HG02623 (cell line): Measurements from ENCODE around the gene F2R.
"Not testable (repeated sequence)": the region's sequence is repeated elsewhere in the genome, so short reads cannot be mapped to it uniquely, and the experiment has no call there.

Source experiments
- ATAC-seq: cut with Tn5 transposase; IDR thresholded peaks from one replicate; pipeline ENCODE4 v1.9.1; 2021; ENCODE audit warnings: moderate library complexity; ENCODE audit not compliant: unreplicated experiment

The F2R gene

DNA sequence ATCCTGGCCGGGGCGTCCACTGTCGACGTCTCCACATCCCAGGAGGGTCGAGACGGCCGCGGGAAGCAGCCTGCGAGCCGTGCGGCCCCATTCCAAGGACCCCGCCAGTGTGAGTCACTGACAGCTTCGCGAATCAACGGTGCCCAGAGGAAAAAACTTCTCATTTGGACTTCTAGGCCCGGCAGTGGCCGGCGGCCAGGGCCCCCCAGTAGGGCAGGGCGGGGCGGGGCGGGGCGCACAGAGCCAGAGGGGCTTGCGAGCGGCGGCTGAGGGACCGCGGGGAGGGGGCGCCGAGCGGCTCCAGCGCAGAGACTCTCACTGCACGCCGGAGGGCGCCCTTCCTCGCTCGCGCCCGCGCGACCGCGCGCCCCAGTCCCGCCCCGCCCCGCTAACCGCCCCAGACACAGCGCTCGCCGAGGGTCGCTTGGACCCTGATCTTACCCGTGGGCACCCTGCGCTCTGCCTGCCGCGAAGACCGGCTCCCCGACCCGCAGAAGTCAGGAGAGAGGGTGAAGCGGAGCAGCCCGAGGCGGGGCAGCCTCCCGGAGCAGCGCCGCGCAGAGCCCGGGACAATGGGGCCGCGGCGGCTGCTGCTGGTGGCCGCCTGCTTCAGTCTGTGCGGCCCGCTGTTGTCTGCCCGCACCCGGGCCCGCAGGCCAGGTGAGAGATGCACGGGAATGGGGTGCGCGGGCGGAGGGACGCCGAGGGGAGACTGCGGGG, at the start of gene F2R:
Gene F2R, plus strand, starts transcription at position 391 of the 720 bp plus-strand sequence. Its CDS starts 182 bp downstream, at position 573.
- peak; percentile 52 for ATAC-seq

DNA sequence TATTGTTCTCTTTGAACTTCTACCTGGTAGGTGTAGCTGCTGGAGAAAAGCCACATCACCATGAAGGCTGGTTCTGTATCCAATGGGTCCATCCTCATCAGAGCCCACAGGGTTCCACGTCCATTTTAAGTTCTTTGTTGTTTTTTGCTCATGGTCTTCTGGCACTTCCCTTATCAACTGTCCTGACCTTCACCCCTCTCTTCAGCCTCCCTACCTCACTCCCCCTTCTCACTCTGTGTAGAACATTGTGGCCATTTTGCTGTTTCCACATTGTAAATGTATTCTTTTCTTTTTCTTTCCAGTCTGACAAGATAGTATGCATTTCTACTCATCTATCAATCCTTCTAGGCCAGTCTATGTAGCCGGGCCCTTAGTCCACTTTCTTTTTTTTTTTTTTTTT, 48.4 kb upstream of the F2R start:
- no peak for ATAC-seq

DNA sequence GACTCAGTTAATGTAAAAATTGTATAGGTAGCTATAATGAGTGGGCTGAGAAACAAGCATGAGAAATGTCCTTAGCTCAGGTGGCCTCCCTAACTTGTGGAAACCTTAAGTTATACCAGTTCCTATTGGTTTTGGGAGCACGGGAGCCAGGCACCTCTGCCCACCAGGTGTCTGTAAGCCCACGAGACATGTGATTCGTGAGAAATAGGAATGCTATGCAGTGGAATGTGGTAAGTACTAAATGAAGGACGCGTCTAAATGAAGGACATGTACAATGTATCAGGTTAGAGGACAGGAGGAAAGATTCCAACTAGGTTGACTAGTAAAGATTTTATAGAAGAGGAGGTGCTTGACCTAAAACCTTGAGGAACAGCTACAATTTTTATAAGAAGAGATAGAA, 46.7 kb upstream of the F2R start:
- no peak for ATAC-seq

DNA sequence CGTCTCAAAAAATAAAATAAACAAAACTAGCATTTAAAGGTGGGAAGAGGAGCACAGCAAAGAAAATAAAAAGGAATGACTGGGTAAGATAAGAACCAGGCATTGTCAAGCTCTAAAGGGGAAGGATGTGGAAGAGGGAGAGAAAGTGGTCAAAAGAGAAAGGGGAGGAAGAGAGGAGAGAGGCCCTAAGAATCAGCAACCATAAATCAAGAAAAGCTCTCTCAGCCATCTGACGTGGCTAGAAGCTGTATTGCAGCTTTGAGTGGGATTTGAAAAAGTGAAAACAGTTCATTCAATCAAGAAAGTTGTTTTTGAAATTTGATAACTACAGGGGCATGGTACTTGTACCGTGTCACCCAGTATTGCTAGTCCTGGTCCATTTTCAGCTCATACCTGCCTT, 45.4 kb upstream of the F2R start:
- ATAC-seq: no peak

DNA sequence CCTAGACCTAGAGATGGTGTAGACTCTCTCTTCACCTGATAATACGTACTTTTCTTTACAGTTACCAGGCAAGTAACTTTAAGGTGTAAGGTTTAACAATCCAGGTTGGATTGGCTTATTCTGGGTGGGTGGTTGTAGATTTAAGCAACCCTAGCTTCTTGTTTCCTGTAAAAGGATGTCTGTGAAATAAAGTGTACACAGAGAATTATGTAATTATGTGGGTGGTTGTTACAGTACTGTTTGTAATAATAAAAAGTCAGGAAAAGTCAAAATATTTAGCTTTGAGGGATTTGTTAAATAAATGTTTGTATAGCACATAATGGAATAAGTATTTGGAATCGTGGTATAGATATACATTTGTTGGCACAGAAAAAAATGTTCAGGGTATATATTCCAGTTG, 43.7 kb upstream of the F2R start:
- no peak for ATAC-seq

DNA sequence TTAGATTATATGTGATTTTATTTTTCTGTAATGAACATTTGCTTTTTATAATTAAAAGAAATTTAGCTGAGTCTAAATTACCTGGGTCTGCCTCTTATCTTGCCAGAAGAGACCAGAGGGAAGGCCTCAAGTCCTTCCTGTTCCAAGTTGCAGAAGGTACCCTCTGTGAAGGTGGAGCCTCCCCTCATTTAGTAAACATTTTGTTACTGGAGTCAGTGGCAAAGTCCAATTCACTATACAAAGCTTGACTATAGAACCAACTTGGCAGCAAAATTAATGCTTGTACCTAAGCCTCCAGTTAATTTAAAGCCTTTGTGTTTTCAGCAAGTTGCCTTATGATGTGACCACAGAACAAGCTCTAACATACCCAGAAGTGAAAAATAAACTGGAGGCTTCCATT, 42.8 kb upstream of the F2R start:
- no peak for ATAC-seq

DNA sequence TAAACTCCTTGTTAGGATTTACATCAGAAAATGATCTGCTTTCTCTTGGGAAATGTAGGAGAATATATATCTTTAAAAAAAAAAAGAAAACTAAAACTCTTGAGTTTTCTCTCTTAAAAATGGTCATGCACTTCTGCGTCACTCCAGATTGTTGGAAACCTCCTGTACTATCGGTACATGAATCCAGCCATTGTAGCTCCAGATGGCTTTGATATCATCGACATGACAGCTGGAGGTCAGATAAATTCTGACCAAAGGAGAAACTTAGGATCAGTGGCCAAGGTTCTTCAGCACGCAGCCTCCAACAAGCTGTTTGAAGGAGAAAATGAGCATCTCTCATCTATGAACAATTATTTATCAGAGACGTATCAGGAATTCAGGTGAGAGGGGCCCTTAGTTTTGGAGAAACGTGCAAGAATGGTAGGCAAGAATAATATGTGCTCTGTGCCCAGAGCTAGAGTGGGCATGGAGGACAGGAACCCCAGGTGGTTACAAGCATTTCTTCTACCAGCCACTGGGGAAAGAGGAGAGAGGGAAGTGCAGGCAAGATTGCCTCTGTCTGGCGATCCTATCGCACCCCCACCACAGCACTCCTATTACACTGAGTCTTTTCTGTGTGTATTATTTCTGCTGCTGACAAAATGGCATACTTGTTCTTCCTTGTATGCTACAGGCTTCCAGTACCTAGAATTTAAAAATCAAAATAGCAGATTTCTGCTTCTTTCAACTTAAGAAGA, 41.4 kb upstream of the F2R start:
- ATAC-seq: no peak

DNA sequence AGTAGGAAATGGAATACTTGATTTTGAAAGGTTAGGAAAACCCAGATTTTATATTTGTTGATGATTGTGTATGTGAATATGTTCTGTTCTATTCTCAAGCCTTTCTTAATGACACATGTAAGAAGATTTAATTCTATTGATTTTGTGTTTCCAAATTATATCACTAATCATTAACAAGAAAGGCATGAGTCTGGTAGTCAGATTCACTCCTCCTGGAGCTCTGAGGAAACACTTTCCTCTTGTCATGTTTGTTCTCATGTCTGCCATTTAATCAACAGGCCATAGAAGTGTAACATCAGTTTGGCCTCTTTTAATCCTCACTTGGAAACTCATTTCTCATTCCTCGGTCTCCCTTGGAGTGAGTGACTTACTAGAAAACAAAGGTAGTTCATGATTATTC, 40.6 kb upstream of the F2R start:
- no peak for ATAC-seq

DNA sequence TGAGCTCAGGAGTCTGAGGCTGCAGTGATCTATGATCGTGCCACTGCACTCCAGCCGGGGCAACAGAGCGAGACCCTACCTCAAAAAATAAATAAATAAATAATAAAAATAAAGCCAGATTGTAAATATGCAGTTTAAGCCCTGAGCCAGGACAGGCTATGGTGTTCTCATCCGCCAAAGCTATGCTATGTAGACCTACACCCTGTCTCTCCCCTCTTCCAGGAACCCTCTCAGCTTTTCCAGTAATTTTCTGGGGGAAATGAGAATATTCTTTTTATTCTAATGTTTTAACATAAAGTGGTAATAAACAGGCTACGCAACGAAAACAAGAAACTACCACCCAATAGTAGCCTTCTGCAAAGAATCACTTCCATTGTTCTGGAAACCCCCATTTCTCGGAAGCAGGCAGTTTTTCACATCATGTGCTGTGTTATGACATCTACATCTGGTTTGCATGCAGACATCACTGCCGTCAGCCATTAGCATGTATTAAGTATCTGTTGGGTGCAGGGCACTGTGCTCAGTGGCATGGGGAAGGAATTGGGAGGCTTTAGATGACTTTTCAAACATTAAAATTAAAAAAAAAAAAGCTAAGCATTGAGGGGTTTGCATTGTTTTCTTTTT, 38.0 kb upstream of the F2R start:
- ATAC-seq: no peak

DNA sequence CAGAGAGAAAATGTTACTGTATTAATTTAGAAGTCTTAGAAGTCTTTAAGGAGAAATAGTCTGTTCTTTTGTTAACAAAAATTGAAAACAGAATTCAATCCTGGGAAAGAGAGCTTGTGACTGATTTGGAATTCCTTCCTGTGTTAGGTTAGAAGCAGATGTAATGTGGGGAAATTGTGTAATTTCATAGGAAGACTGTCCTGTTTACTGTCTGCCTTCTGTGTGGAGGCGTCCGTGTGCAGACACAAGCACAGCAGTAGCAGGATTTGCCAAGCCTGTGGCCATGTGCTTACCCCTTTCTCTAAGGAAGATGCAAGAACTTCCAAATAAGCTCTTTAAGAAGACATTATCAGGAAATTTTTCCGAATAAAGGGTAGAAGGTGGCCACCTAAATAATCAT, 36.7 kb upstream of the F2R start:
- ATAC-seq: no peak

DNA sequence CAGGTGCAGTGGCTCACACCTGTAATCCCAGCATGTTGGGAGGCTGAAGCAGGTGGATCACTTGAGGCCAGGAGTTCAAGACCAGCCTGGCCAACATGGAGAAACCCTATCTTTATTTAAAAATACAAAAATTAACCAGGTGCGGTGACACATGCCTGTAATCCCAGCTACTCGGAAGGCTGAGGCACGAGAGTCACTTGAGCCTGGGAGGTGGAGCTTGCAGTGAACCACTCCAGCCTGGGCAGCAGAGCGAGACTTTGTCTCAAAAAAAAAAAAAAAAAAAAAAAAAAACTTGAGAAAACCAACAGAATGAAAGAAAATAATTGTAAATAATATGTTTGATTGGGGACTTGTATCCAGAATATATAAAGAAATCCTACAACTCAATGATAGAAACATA, 35.1 kb upstream of the F2R start:
- ATAC-seq: not testable (repeated sequence)

DNA sequence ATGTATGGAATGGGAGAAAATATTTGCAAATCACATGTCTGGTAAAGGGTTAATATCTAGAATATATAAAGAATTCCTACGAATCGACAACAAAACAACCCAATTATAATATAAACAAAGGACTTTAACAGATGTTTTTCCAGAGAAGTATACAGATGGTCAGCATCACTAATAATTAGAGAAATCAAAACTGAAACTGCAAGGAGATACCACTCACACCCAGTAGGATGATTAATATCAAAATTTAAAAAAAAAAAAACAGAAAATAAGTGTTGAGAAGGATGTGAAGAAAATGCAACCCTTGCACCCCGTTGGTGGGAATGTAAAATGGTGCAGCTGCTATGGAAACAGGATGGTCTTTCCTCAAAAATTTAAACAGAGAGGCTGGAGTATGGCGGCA, 34.6 kb upstream of the F2R start:
- ATAC-seq: no peak

DNA sequence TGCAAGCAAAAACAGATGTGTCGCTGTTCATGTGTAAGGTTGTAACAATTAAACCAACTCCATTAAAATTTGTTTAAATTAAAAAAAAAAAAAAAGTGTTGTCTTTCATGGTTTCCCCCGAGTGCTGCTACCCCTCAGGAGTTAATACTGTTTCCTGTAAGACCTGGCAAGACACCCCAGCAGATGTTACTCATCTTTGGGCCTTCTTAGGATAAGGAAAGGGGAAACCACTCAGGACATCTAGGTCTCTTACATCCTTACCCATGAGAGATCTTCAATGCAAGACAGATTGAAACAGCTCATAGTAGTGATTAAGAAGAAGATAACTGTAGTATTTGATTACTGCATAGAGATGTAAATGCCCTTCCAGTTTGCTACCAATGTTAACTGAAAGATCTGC, 33.5 kb upstream of the F2R start:
- no peak for ATAC-seq

DNA sequence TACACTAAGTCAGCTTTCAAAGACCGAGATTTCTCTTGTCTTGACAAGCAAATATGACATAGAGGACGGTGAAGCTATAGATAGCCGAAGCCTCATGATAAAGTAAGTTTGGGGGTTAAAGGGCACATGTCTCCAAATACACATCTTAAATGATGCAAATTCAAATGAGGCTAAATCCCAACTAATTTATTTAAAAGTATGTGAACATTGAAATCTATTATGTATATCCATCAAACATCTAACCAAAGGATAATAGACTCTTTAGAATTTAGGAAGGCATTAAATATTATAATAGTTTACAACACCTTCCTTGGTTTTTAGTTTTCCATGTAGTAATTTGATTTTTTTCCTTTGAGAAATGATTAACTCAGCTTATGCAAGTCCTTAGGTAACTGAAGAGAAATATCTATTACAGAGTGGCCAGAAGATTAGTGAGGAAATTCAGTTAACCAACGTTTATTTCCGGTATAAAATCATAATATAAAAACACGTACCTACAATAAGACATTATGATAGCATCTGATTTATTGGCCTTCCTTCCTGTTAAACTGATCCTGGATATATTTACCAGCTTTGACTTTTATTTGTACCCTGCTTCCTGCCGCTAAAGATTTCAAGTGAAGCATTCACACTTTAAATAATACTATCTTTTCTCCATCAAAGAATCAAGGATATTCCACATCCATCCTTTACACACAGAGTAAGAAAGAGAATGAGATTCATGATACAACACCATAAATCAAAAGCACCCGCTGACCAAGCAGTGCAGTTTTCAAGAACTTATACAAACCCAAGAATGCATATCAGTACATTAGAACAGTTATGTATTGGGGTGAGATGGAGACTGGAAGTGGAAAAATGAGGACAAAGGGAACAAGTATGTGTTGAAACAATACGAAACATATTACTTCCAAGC, 31.9 kb upstream of the F2R start:
- ATAC-seq: no peak

DNA sequence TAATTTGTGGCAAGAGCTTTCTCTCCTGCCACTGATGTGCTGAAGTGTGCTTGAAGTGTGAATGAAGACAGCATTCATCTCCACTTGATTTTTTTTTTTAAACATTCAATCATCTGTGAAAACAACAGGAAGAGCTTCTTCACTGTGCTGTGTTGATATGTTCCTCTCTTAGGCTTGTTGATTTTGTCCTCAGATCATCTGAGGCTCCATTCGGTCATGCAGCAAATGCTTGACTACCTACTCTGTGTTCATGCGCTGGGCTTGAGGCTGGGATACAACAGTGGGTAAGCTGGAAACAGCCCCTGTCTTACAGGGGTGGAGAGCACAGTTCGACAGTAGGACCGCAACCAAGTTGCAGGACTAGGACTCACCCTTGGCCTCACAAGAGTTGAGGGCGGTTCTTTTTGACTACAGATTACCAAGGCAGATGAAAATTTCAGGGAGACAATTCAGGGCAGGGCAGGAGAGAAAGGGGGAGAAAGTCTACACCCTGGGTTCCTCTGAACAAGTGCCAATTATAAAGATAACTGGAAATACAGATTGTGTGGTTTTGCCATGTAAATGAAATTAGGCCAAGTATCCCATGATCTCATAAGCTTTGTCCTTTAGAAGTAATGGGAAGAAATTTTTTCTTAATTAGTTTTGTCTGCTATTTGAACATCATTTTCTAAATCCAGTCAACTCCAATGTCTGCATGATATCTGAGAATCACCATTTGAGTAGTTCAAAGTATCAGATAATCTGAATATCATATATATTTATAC, 31.0 kb upstream of the F2R start:
- ATAC-seq: no peak

DNA sequence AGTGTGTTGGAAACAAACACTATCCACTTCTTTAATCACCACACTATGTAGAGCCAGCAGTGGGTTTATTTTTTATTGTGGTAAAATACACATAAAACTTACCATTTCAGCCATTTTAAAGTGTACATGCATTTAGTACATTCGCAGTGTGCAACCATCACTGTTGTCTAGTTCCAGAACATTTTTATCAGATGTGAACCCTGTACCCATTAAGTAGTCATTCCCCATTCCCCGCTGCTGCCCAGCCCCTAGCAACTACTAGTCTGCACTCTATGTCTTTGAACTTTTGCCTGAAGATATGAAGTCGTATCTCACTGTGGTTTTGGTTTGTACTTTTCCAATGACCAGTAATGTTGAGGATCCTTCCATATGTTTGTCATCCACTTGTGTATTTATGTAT, 30.2 kb upstream of the F2R start:
- ATAC-seq: no peak

DNA sequence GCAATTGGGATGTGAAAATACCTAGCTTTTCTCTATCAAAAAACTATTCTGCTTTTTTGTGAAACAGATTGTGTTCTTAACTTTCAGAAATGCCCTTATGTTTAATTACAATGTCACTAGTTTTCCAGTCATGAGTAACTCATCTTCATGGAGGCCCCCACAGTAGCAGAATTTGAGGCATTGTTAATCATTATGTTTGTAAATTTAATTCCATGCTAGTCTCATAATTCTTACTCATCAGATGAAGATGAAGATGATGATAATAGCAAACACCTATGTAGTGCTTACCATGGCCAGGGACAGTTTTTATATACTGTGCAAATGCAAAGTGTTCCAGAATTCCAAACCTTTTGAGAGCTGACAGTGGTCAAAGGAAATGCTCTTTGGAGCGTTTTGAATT, 27.7 kb upstream of the F2R start:
- ATAC-seq: no peak

DNA sequence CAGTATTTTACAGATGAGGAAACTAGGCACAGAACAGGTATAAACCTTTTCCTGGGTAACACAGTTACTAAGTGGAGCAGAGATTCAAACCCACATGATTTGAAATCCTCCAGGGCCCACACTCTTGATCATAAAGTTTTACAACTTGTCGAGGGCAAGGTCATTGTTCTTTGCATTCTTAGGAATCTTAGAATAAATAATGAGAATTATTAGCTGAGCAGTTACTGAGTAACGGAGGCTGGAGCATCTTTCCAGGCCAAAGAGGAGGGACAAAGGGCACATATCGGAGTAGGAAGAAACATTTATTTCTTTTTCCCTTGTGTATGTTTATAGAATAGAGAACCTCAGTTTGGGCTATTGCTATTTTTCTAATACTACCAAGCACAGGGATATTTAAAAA, 27.1 kb upstream of the F2R start:
- no peak for ATAC-seq

DNA sequence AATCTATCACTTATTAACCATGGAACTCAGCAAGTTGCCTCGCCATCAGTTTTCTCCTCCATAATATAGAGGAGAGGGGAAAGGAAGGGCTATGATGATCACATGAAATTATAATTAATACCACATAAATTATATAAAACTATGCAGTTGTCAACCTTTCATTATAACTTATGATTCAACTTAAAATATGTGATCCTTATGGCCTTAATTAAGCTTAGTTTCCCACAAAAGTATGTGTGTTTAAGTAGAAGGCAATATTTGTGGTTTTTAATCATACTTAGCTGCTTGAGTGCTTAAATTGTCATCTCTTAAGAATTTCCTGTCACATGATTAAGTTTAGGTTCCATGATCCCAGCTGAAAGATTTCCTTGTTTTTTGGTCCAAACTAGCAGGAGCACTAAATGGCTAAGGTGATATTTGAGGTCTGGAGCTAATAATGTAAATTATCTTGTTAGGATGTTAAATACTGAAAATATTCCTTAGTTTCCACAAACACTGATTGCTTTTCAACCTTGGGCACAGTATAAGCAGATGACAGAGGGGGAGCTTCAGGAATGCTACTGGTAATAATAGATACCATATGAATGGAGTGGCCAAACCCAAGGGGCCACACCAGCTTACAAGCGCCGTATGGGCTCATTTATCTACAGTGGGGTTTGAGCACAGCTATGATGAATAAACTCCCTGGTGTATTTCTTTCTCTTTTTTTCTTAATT, 26.4 kb upstream of the F2R start:
- no peak for ATAC-seq
